HuH-7 (cell line): Measurements from ENCODE around the gene SF3B6.
"Not testable (repeated sequence)": the region's sequence is repeated elsewhere in the genome, so short reads cannot be mapped to it uniquely, and the experiment has no call there.

ENCODE experiments used
- DNase-seq: peaks from one replicate; pipeline ENCODE4 v3.0.0; 2011; ENCODE audit warnings: low spot score

Gene SF3B6

DNA sequence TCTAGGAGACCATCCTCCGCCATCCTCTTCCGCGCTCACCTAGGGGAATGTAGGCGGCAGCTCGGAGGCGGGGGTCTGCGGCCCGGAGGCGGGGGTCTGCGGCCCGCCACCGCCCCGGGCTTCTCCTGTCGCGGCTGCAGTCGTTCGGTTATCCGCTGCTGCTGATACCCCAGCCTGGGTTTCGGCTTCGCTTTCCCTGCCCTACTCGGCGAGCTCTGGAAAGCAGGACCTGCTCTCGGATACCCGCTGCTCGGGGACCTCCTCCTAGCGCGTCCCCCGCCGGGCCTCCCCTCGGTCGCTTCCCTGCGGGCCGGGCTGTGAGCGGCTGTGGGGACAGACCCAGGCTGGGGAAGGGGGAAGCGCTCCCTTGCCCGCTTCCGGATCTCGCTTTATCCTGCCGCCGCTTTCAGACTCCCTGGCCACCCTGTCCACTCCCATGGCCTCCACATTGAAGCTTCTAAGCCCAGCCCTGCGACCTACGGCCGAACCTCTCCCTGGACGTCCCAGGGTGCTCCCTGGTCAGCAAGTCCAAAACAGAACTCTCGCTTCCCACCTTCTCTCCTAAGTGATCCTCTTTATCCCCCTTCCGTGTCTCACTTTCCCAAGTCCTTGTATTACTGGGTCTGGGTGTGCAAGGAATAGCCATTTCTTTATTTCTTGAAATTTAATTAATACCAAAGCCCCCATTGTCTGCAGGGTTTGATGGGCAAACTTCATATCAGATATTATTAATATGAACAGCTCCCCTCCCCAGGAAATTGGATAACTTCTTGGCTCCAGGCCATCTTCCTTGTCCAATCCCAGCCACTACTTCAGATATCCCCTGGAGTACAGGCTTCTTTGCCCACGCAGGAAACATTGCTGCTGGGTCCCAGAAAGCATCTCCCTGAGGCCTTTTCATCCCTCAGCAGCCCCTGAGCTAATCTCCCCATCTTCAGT is 25.8 kb downstream of the SF3B6 start:
- no peak for DNase-seq

DNA sequence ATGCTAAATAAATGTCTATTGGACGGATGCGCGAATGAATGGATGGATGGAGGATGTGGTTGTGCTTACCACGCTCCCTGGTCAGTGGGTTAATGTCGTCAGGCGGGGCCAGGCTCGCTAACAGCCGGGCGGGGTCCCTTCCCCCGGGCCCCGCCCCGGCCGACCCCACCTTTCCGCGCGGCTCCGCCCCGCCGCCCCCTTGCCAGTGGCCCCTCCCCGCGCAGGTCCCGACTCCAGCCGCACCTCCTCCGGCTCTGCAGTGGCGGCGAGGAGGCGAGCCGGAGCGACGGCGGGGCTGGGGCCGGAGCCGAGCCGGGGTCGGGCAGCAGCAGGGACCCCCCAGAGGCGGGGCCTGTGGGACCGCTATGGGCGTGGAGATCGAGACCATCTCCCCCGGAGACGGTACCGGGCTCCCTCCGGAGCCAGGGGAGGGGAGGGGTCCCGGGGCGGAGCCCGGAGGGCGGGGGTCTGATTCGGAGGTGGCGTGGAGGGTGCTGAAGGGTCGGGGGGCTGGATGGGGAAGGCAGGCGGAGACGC is 26.6 kb downstream of the SF3B6 start, which contains the start of gene FKBP1B:
Gene FKBP1B (plus strand): TSS at position 257 of the 537 bp plus-strand sequence. CDS start 109 bp downstream, at position 366.
- DNase-seq: peak; percentile 68

DNA sequence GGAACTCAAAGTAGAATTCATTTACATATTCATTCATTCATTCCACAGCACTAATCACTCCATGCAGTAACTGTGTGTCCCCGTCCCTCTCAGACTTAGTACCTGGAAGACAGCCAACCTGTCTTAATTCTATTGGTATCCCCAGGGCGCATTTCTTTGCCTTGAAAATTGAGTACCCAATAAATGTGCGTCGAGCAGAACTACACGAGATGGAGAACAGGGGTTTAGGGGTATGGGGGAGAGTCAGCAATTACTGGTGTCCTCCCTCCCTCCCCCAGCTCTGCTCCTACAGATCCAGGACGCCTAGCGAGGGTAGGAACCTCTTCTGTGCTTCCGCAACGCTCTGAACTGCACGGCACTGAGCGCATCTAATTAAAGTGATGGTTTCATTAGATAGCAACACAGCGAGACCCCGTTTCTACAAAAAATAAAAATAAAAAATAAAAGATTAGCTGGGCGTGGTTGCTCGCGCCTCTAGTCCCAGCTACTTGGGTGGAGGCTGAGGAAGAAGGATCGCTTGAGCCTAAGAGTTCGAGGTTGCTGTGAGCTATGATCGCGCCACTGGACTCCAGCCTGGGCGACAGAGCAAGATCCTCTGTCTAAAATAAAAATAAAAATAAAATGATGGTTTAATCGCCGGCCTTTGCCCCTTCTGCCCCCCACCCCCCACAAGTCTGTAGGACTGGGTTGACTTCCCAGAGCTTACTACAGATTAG is 27.2 kb downstream of the SF3B6 start:
- DNase-seq: no peak

DNA sequence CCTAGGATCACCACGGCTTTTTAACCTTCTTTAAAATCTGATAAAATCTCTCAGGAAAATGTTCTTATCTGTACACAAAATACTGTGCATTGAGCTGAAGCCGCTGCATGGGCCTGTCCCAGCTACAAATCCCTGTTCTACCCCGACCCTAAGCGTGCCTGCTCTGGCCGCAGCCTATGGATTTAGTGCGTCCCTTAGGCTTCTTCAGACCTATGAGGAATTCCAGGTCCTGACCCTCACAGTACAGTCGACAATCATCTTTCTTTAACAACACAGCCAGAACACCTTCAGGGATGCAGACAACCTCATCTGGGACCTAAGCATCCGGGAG is 28.5 kb downstream of the SF3B6 start:
- DNase-seq: no peak

DNA sequence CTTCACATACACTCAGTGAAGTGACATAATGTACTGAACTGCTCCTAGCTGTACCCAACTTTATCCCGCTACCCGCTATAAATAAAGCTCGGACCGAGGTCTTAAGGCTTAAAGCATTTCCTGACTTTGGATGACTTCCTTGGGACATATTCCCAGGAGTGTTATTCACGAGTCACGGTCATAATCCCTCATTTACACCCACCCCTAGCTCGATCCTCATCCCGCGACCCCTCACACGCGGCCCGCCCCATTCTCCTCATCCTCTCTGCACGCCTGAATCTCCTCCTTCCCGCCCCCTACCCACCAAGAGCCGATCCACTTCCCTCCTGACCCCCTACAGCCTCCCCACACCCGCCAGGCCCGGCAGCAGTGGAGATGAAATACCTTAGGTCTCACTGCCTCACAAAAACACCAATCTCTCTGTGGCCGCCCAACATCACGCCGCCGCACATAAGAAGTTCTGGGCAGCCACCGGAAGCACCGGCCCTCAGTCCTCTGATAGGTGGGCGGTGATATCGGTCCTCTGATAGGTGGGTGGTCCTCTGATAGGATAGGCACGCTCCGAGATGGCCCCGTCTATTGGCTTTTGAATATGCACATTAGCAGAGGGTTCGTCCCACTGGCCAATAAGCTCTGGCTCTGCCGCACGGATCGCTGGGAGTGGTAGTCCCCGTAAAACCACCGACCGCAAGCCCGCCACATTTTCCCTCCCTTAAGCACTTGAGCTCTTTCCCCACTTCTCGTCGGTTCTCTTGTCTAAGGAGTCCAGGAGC is 29.0 kb downstream of the SF3B6 start, which contains the start of gene WDCP:
Gene WDCP (minus strand): TSS at position 462 of the 773 bp plus-strand sequence. CDS start 7,897 bp downstream, outside the sequence.
- DNase-seq: peak; percentile 79

DNA sequence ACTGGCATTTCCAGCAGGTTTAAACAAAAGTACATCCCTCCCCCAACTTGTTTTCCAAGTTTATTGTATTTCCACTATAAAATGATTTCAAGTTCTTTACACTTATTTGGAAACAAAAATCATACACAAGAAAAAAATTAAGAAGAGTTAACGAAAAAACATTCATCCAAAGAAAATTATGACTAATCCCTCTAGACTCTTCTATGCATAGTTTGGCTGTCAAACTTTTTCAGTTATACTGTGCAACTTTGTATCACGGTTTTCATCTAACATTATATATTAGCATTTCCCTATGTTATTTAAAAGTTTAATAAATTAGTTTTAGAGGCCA is 29.6 kb downstream of the SF3B6 start:
- DNase-seq: no peak

DNA sequence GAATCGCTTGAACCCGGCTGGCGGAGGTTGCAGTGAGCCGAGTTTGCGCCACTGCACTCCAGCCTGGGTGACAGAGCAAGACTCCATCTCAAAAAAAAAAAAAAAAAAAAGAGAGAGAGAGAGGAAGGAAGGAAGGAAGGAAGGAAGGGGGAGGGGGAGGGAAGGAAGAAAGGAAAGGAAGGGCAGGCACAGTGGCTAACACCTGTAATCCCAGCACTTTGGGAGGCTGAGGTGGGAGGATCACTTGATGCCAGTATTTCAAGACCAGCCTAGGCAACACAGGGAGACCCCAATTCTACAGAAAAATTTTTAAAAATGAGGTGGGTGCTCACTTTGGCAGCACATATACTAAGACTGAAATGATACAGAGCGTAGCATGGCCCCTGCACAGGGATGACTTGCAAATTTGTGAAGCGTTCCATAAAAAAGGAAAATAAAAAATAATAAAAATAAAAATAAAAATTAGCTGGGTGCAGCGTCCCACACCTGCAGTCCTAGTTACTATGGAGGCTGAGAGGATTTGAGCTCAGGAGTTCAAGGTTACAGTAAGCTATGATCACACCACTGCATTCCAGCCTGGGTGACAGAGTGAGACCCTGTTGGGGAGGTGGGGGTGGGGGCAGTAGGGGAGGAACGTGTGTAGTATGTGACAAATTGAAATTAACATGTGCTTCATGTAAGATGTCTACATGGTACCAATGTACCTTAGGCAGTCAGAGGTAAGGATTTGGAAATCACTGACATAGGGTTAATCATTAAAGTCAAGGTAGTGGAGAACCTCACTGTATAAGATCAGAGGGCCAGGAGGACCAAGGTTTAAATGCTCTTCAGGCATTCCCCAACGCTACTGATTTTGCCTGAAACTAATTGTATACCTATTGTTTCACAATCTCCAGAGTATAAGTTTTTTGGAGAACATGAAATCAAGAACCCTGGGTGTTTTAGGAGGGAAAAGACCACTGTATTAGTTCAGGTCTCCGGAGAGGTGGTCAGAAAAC is 30.3 kb downstream of the SF3B6 start:
- no peak for DNase-seq

DNA sequence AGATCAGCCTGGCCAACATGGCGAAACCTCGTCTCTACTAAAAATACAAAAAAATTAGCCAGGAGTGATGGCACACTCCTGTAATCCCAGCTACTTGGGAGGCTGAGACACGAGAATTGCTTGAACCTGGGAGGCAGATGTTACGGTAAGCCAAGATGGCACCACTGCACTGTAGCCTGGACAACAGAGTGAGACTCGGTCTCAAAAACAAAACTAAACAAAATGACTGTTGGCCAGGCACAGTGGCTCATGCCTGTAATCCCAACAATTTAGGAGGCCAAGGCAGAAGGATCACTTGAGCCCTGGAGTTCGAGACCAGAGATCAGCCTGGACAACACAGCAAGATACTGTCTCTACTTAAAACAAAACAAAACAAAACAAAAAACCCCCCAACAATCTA is 33.0 kb downstream of the SF3B6 start:
- DNase-seq: not testable (repeated sequence)

DNA sequence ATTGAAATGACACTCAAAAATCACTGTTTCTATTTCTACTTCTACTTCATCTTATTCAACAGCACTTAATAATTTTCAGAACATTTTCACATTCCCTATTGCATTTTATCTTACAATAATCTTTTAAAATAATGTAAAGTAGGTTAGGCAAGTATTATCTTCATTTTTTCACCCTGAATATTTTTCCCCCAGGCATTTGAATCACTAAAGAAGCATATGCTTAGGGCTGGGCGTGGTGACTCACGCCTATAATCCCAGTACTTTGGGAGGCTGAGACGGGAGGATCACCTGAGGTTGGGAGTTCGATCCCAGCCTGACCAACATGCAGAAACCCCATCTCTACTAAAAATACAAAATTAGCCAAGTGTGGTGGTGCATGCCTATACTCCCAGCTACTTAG is 35.6 kb downstream of the SF3B6 start:
- DNase-seq: no peak

DNA sequence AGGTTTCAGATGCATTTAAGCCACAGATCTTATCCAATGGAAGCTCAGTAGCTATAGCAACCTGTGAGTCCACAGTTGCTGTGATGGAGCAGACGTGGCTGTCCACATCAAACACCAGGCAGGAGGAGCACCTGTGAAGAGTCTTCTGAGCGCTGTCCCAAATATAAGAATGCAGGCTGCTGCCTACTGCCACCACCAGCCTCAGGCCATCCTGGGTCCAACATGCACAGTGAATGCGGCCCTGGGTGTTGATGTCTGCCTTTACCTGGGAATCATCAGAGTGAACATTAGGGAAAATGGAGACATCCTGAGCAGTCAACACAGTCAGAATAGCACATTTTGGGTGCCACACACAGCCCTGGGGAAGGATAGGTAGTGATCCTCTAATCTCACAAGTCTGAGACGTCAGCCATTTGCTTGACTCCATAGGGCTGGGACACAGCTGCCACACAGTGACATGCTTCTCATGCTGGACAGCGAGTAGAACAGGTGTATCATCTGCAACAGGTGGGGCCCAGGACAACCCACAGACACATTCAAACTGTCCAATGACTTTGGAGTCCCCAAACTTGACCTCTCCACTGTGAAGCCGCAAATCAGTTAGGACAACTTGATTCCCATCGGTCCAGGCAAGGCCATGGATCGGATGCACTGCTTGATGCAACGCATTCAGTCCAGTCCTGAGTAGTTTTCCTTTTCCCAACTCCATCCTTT is 37.2 kb downstream of the SF3B6 start:
- no peak for DNase-seq

DNA sequence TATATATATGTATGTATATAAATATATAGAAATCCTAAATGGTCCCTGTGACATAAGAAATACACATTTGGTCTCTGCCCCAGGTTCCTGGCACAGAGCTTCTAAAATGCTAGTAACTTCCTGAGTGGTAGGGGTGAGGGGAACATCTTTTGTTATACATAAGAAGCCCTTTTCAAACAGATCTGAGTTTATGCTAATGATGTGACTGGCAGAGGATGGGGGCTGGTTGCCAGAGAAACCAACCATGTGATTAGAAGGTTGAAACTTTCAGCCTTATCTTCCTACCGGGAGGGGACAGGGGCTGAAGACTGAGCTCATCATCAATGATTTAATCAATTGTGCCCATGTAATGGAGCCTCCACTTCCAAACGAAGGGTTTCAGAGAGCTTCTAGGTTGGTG is 49.9 kb downstream of the SF3B6 start:
- no peak for DNase-seq

DNA sequence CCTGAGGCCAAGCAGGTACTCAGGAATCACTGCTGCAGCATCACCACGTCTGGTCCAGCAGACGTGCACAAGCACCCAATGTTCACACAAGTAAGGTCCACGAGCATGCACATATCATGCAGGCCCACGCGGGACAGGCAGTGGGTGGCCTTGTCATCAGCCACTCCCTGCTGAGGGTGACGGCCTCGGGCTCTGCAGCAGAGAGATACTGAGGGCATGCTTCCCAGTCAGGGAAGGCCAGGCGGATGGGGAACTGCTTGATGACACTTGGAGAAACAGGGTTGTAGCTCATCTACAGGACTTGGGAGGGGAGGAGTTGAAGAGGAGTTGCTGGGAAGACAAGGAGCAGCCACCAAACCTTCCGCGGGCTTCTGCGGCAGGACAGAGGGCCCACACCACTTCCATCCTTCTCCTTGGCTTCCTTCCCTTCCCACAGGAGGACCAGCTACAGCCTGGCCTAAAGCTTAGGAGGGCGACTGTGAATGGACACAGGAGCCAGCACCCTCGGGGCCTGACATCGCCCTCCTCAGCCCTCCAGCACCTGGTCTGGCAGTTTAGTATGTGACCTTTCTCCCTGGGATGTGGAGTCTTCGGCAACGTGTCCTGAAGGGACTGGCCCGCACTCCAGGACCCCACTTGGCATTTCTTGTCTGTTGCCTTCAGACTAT is 51.0 kb downstream of the SF3B6 start:
- DNase-seq: no peak

DNA sequence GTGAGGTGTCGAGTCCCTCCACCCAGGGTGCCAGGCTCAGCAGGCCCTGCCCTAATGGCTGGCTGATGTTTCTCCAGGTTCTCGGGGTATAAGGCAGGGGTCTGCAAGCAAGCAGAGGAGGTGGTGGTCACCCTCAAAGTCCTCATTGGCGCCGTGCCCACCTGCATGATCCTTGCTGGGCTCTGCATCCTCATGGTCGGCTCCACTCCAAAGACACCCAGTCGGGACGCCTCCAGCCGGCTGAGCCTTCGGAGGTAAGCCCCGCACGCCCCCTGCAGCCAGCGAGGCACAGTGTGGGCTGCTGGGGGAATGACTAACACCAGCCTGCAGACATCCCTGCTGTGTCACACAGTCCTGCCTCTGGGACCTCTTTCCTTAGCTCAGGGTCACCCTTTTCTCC is 52.1 kb downstream of the SF3B6 start:
- DNase-seq: no peak

DNA sequence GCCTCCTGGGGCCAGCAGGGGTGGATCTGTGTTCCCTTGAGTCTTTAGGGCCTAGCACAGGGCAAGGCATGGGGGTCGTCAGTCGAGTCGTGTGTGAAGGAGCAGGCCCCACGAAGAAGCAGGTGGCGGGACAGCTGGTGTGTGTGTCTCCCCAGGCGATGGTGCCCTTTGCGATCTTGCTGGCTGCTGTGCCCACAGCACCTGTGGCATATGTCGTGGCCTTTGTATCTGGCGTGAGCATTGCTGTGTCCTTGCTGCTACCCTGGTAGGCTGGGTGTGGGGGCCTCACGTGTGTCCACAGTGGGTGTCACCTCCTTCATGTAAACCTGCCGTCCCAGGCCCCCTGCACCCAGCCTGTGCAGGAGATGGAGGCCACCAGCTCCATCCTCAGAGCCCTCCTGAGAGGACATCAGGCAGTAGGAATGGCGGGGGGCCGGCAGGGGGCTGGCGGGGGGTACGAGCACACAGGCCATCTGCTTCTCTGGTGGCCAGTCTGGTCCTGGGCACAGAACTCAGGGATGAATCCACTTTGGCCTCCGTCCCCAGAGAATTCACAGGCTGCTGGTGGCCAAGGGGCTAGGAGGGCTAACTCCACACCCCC is 53.1 kb downstream of the SF3B6 start:
- DNase-seq: no peak

DNA sequence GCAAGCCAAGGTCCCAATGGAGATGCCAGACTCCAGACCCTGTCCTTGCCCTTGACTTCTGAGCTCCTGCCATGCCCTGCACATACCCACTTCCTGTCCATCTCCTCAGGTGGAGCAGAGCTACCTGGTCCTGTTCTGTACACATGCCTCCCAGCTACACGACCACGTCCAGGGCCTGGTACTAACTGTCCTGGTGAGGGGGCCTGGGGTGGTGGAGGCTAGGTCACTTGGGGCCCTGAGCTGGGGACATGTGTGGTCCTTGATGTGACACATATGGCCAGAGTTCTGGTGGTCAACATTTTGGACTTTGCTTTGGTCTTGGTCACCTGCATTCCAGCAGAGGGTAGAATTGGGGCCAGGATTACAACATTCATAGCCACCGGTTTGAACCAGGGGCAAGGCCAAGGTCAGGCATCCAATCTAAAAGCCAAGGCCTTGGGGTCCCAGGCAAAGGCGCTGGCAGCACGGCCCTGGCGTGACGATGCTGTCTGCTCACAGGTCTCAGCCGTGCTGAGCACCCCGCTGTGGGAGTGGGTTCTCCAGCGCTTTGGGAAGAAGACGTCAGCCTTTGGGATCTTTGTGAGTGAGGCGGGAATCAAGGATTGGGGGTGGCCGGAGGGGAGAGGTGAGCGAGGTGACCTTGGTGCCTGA is 53.7 kb downstream of the SF3B6 start:
- no peak for DNase-seq

DNA sequence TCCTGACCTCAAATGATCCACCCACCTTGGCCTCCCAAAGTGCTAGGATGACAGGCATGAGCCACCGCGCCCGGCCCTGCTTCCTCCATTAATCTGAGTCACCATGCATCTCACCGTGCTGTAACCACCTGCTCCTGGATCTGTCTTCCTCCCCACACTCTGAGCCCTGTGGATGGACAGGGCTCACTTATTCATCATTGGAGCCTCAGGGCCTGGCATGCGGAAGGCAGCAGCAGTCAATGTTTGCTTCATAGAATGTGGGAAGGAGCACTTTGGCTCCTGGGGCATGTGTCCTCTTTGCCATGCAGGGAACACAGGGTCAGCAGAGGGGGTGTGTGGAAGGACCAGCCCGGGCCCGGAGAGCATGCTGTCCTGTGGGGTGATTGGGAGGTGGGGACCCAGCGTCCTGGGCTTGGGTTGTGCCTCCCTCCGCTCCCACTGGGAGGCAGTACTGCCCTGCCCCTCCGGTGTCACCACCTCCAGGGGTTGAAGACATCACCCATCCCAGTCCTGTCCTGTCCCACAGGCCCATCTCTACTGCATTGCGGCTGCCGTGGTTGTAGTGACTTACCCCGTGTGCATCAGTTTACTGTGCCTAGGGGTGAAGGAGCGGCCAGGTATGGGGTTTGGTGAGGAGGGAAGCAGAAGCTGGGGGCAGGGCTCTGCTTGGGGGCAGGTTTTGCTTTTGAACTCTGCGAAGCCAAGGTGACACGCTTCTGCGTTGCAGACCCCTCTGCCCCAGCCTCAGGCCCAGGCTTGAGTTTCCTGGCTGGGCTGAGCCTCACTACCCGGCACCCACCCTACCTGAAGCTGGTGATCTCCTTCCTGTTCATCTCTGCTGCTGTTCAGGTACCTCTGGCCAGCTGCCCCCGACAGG is 54.8 kb downstream of the SF3B6 start:
- peak; percentile 84 for DNase-seq

DNA sequence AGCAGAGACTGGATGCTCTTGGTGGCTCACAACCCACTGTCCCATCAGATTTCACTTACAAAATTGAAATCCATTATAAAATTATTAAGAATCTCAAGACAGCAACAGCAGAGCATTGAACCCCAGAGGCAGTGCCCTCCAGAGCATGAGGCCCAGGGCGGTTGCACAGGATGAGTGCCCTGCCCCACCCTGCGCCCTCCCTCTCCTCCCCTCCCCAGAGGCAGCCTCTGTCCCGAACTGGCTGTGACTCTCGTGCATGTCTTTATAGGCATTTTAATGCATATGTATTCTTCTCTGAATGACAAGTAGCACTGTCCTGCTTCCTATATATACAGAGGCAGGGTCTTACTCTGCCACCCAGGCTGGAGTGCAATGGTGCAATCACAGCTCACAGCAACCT is 55.9 kb downstream of the SF3B6 start:
- no peak for DNase-seq

DNA sequence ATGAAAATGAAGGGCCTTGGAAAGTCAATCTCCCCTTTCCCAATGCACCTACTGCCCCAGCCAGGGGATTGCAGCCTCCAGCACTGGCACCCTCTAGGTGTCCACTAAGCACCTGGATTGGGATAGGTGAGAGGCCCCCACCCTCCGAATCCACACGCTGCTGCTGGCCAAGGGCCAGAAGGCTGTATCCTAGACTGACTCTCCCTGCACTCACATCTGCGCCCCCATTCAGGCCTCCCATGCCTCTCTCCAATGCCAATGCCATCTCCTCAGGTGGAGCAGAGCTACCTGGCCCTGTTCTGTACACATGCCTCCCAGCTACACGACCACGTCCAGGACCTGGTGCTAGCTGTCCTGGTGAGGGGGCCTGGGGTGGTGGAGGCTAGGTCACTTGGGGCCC is 56.4 kb downstream of the SF3B6 start:
- no peak for DNase-seq
